SK-N-SH (cell line): Measurements from ENCODE around the gene FBP1.

Experiments used
- CHD2 ChIP-seq: fragments of 150-350 bp; IDR thresholded peaks from 2 replicates; pipeline ENCODE4 v1.6.1; 2018; ENCODE audit warnings: low read length; ENCODE audit not compliant: partially characterized antibody
- CTCF ChIP-seq: fragments of 200-600 bp; sonication (generic); IDR thresholded peaks from 2 replicates; pipeline ENCODE4 v1.6.1; 2017; ENCODE audit warnings: antibody characterized with exemption, mild to moderate bottlenecking, moderate library complexity
- EP300 ChIP-seq, 2 experiments: IDR thresholded peaks; 2 replicates each; pipeline versions ENCODE4 v1.4.0 to v1.6.1; 2012; ENCODE audit warnings: borderline replicate concordance in 1 of 2, low read depth in 1 of 2, low read length in 1 of 2
- FOXM1 ChIP-seq: IDR thresholded peaks from 2 replicates; pipeline ENCODE4 v1.4.0; 2012; ENCODE audit warnings: low read depth, mild to moderate bottlenecking
- RAD21 ChIP-seq: IDR thresholded peaks from 2 replicates; pipeline ENCODE4 v1.6.1; 2012; ENCODE audit warnings: mild to moderate bottlenecking, low read length
- REST ChIP-seq: IDR thresholded peaks from 2 replicates; pipeline ENCODE4 v1.6.1; 2012; ENCODE audit warnings: mild to moderate bottlenecking, low read depth, low read length, moderate library complexity
- ZBTB33 ChIP-seq: IDR thresholded peaks from 2 replicates; pipeline ENCODE4 v1.4.0; 2012; ENCODE audit warnings: low read depth, borderline replicate concordance

- no peak for TF ChIP-seq CTCF
- no peak for TF ChIP-seq EP300 (IDR thresholded peaks at IDR 0.05; ENCODE audit: borderline replicate concordance in 1 of 2, low read depth in 1 of 2, low read length in 1 of 2)
- TF ChIP-seq FOXM1 = no peak
- no peak for TF ChIP-seq RAD21
- no peak for TF ChIP-seq ZBTB33
- TF ChIP-seq REST = no peak
- no peak for TF ChIP-seq CHD2
These were observed 70.9 kb downstream of the FBP1 start for GRCh38 chr9:94568250-94568889.
